HEK293 (cell line): ENCODE data around the gene MRPL18.

Experiments used
- ATF2 ChIP-seq: fragments of 450-650 bp; formaldehyde crosslinking; IDR thresholded peaks from 2 replicates; pipeline ENCODE4 v1.5.1; 2016; ENCODE audit warnings: missing biosample characterization, missing genetic modification characterization, low read depth
- KLF16 ChIP-seq: fragments of 450-650 bp; formaldehyde crosslinking; IDR thresholded peaks from 2 replicates; pipeline ENCODE4 v1.5.1; 2017; ENCODE audit warnings: missing biosample characterization, missing genetic modification characterization
- KLF7 ChIP-seq: fragments of 450-650 bp; formaldehyde crosslinking; IDR thresholded peaks from 2 replicates; pipeline ENCODE4 v1.5.1; 2016; ENCODE audit warnings: missing biosample characterization, missing genetic modification characterization, borderline replicate concordance
- MYNN ChIP-seq: fragments of 450-650 bp; formaldehyde crosslinking; IDR thresholded peaks from 2 replicates; pipeline ENCODE4 v1.5.1; 2016; ENCODE audit warnings: missing biosample characterization, missing genetic modification characterization, borderline replicate concordance
- SP3 ChIP-seq: fragments of 450-650 bp; formaldehyde crosslinking; IDR thresholded peaks from 2 replicates; pipeline ENCODE4 v1.5.1; 2016; ENCODE audit warnings: missing biosample characterization, missing genetic modification characterization
- ZIC2 ChIP-seq: fragments of 450-650 bp; formaldehyde crosslinking; IDR thresholded peaks from 2 replicates; pipeline ENCODE4 v1.5.1; 2016; ENCODE audit warnings: missing biosample characterization, missing genetic modification characterization
- ZNF10 ChIP-seq: fragments of 450-650 bp; formaldehyde crosslinking; IDR thresholded peaks from 2 replicates; pipeline ENCODE4 v1.5.1; 2017; ENCODE audit warnings: missing biosample characterization, missing genetic modification characterization
- ZNF140 ChIP-seq: fragments of 450-650 bp; formaldehyde crosslinking; IDR thresholded peaks from 2 replicates; pipeline ENCODE4 v1.5.1; 2016; ENCODE audit warnings: missing biosample characterization, missing genetic modification characterization
- ZNF174 ChIP-seq: fragments of 450-650 bp; formaldehyde crosslinking; IDR thresholded peaks from 2 replicates; pipeline ENCODE4 v1.5.0; 2017; ENCODE audit warnings: missing biosample characterization, mild to moderate bottlenecking, missing genetic modification characterization
- ZNF223 ChIP-seq: fragments of 450-650 bp; formaldehyde crosslinking; IDR thresholded peaks from 2 replicates; pipeline ENCODE4 v1.5.1; 2016; ENCODE audit warnings: missing biosample characterization, missing genetic modification characterization
- ZNF24 ChIP-seq: fragments of 450-650 bp; formaldehyde crosslinking; IDR thresholded peaks from 2 replicates; pipeline ENCODE4 v1.5.1; 2016; ENCODE audit warnings: missing biosample characterization, missing genetic modification characterization
- ZNF266 ChIP-seq: fragments of 450-650 bp; formaldehyde crosslinking; IDR thresholded peaks from 2 replicates; pipeline ENCODE4 v1.5.1; 2016; ENCODE audit warnings: missing biosample characterization, missing genetic modification characterization, low read depth
- ZNF280D ChIP-seq: fragments of 450-650 bp; formaldehyde crosslinking; IDR thresholded peaks from 2 replicates; pipeline ENCODE4 v1.5.1; 2016; ENCODE audit warnings: missing biosample characterization, missing genetic modification characterization
- ZNF292 ChIP-seq: fragments of 450-650 bp; formaldehyde crosslinking; IDR thresholded peaks from 2 replicates; pipeline ENCODE4 v1.5.1; 2016; ENCODE audit warnings: low read depth, missing biosample characterization, missing genetic modification characterization, borderline replicate concordance
- ZNF354C ChIP-seq: fragments of 450-650 bp; formaldehyde crosslinking; IDR thresholded peaks from 2 replicates; pipeline ENCODE4 v1.5.1; 2016; ENCODE audit warnings: missing biosample characterization, missing genetic modification characterization, low read depth, borderline replicate concordance
- ZNF37A ChIP-seq: fragments of 450-650 bp; IDR thresholded peaks from 2 replicates; pipeline ENCODE4 v1.5.1; 2018; ENCODE audit warnings: missing biosample characterization, missing genetic modification characterization
- ZNF521 ChIP-seq: fragments of 450-650 bp; formaldehyde crosslinking; IDR thresholded peaks from 2 replicates; pipeline ENCODE4 v1.5.1; 2017; ENCODE audit warnings: missing biosample characterization, mild to moderate bottlenecking, missing genetic modification characterization
- ZNF548 ChIP-seq: fragments of 450-650 bp; formaldehyde crosslinking; IDR thresholded peaks from 2 replicates; pipeline ENCODE4 v1.5.1; 2016; ENCODE audit warnings: missing biosample characterization, missing genetic modification characterization
- ZNF549 ChIP-seq: fragments of 450-650 bp; IDR thresholded peaks from 2 replicates; pipeline ENCODE4 v1.5.1; 2018; ENCODE audit warnings: missing biosample characterization, missing genetic modification characterization, mild to moderate bottlenecking, inconsistent platforms, moderate library complexity
- ZNF561 ChIP-seq: fragments of 450-650 bp; IDR thresholded peaks from 2 replicates; pipeline ENCODE4 v1.5.1; 2018; ENCODE audit warnings: missing biosample characterization, missing genetic modification characterization, borderline replicate concordance
- ZNF571 ChIP-seq: fragments of 450-650 bp; formaldehyde crosslinking; IDR thresholded peaks from 2 replicates; pipeline ENCODE4 v1.5.0; 2017; ENCODE audit warnings: missing biosample characterization, missing genetic modification characterization
- ZNF626 ChIP-seq: fragments of 450-650 bp; sonication (Bioruptor Pico); formaldehyde crosslinking; IDR thresholded peaks from 2 replicates; pipeline ENCODE4 v1.5.1; 2018; ENCODE audit warnings: missing biosample characterization, missing genetic modification characterization, inconsistent platforms
- ZNF629 ChIP-seq: fragments of 450-650 bp; formaldehyde crosslinking; IDR thresholded peaks from 2 replicates; pipeline ENCODE4 v1.5.1; 2017; ENCODE audit warnings: missing biosample characterization, missing genetic modification characterization
- ZNF645 ChIP-seq: fragments of 450-650 bp; formaldehyde crosslinking; IDR thresholded peaks from 2 replicates; pipeline ENCODE4; 2016; ENCODE audit warnings: missing biosample characterization, missing genetic modification characterization
- ZNF707 ChIP-seq: fragments of 450-650 bp; formaldehyde crosslinking; IDR thresholded peaks from 2 replicates; pipeline ENCODE4 v1.5.1; 2016; ENCODE audit warnings: missing biosample characterization, missing genetic modification characterization
- TF ChIP-seq, protein P1 (sequence below): fragments of 450-650 bp; formaldehyde crosslinking; IDR thresholded peaks from 2 replicates; pipeline ENCODE4 v1.5.1; 2016; ENCODE audit warnings: missing biosample characterization, missing genetic modification characterization, borderline replicate concordance

The MRPL18 gene

DNA sequence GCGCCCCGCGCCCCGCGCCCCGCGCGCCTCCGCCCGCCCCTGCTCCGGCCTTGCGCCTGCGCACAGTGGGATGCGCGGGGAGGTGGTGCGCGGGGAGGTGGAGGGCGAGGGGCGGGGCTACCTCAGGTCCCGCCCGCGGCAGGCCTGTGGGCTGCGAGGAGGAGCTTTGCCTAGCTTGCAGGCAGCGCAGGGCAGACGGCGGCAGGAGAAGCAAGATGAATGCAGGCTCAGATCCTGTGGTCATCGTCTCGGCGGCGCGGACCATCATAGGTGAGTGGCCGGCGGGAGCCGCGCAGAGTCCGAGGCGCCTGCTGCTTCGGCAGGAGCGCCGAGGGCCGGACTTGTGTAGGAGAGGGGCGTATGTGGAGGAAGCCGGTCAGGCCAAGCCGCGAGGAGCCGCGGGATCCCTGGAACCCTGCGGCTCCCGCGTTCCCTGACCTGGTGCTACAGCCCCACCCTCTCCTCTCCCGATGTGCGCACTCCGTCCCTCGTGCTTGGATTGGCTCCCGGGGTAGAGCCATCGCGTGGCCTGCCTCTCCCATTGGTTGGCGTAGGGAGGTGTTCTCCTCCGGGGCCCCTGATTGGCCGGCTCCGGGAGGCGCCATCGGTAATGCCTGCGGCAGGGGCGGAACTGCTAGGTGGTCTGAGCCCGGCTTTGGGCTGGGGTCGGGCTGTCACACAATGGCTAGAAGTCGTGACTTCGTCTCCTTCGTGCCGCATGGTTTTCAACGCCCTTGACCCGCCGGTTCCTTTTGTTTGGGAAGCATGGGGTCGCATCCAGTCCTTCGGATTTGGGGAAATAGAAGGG lies 28.2 kb upstream of the MRPL18 start, which contains the start of gene ACAT2 (continued):
- TF ChIP-seq ZNF571 (tag by site-specific recombination): no peak
- no peak for TF ChIP-seq ZNF266 (tag by site-specific recombination)
- TF ChIP-seq ZNF37A (tag by site-specific recombination): no peak
- TF ChIP-seq, protein P1, sequence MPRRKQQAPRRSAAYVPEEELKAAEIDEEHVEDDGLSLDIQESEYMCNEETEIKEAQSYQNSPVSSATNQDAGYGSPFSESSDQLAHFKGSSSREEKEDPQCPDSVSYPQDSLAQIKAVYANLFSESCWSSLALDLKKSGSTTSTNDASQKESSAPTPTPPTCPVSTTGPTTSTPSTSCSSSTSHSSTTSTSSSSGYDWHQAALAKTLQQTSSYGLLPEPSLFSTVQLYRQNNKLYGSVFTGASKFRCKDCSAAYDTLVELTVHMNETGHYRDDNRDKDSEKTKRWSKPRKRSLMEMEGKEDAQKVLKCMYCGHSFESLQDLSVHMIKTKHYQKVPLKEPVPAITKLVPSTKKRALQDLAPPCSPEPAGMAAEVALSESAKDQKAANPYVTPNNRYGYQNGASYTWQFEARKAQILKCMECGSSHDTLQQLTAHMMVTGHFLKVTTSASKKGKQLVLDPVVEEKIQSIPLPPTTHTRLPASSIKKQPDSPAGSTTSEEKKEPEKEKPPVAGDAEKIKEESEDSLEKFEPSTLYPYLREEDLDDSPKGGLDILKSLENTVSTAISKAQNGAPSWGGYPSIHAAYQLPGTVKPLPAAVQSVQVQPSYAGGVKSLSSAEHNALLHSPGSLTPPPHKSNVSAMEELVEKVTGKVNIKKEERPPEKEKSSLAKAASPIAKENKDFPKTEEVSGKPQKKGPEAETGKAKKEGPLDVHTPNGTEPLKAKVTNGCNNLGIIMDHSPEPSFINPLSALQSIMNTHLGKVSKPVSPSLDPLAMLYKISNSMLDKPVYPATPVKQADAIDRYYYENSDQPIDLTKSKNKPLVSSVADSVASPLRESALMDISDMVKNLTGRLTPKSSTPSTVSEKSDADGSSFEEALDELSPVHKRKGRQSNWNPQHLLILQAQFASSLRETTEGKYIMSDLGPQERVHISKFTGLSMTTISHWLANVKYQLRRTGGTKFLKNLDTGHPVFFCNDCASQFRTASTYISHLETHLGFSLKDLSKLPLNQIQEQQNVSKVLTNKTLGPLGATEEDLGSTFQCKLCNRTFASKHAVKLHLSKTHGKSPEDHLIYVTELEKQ: no peak
- no peak for TF ChIP-seq ZNF548 (tag by site-specific recombination)
- no peak for TF ChIP-seq ZNF354C (tag by site-specific recombination)
- peak; percentile 92 for TF ChIP-seq KLF16 (tag by site-specific recombination)
- peak; percentile 82 for TF ChIP-seq KLF7 (tag by site-specific recombination)
- TF ChIP-seq ZNF707 (tag by site-specific recombination): no peak
- peak; percentile 80 for TF ChIP-seq ZNF629 (tag by site-specific recombination)
- no peak for TF ChIP-seq ZNF280D (tag by site-specific recombination)
- TF ChIP-seq ZNF521 (tag by site-specific recombination): no peak
- TF ChIP-seq ZNF292 (tag by site-specific recombination): no peak
- no peak for TF ChIP-seq ZNF549
- 0 out of 2 replicates have a peak, but pooled peaks have one; percentile 13 for TF ChIP-seq MYNN (tag by site-specific recombination)
- TF ChIP-seq ATF2: no peak
- TF ChIP-seq ZNF10: peak; percentile 87
- TF ChIP-seq ZNF174 (tag by site-specific recombination): no peak
- no peak for TF ChIP-seq ZNF626 (tag by site-specific recombination)
- peak; percentile 45; the same call in 1 of the 2 replicates for TF ChIP-seq ZNF561 (tag by site-specific recombination)
- TF ChIP-seq ZNF645 (tag by site-specific recombination): no peak
- peak; percentile 62 for TF ChIP-seq ZIC2 (tag by site-specific recombination)
- TF ChIP-seq ZNF223: no peak
- peak; percentile 23; the same call in 1 of the 2 replicates for TF ChIP-seq ZNF140 (tag by site-specific recombination)
- TF ChIP-seq ZNF24 (tag by site-specific recombination): peak; percentile 88
- peak; percentile 90 for TF ChIP-seq SP3 (tag by site-specific recombination)
